ENCODE data around the gene CGNL1. TPM values are rescaled to one million over a fixed set of nuclear protein-coding genes. Genes with fewer than 3 reads are reported as not detected.

CGNL1 gene
- total RNA-seq, 1 experiment from 2014 or later, result 0.31 TPM

- no peaks in the 10 kb centered on the region for H3K9me3 ChIP-seq (ENCODE audit: insufficient read depth, low read depth)
- TF ChIP-seq CTCF (conservative IDR thresholded peaks at IDR 0.05), result no peak
- TF ChIP-seq EZH2 (IDR thresholded peaks at IDR 0.05; ENCODE audit: low read depth), result no peak
- H2AFZ ChIP-seq, result no peak overlapping the region
- intact Hi-C loops (cut with micrococcal nuclease; ENCODE audit: unreplicated experiment), result no loop called here
- peak overlapping the region; percentile 44; the same call in 1 of the 2 replicates for H3K4me2 ChIP-seq
- H3K9me2 ChIP-seq (ENCODE audit: insufficient read depth), result no peaks in the 10 kb centered on the region
- H3K27me3 ChIP-seq (ENCODE audit: insufficient read depth, low read depth), result no peaks in the 10 kb centered on the region
- no TSS peak for BruUV-seq (replicated peaks)
- peaks cover 7% of the 10 kb centered on the region for H3F3A ChIP-seq (ENCODE audit: insufficient read depth, low read depth)
- CTCF ChIA-PET, result no interaction called here
- H3K79me2 ChIP-seq (ENCODE audit: low read depth), result peaks cover 61% of the 10 kb centered on the region
- peaks cover 71% of the 10 kb centered on the region for H3K4me1 ChIP-seq (replicated peaks; ENCODE audit: insufficient read depth)
- POLR2A ChIA-PET (ENCODE audit: unreplicated experiment), result no interaction called here
- no peak for DNase-seq
- peak overlapping the region; percentile 44; the same call in 1 of the 2 replicates for H3K27ac ChIP-seq
- no peaks in the 10 kb centered on the region for H4K20me1 ChIP-seq (ENCODE audit: insufficient read depth)
- H3K4me3 ChIP-seq, result no peak overlapping the region
- no peaks in the 10 kb centered on the region; the same call in 1 of the 2 replicates for H3K36me3 ChIP-seq (ENCODE audit: low read depth)
These were observed 218.2 kb downstream of the CGNL1 start for GRCh38 chr15:57594479-57594878.

GRCh38 chr15:57595011-57595866 is 218.9 kb downstream of the CGNL1 start:
- peak in 1 of 2 experiments; percentile 76 for DNase-seq
- peak overlapping the region; percentile 44 for H3K4me2 ChIP-seq
- H3K4me1 ChIP-seq (replicated peaks; ENCODE audit: insufficient read depth), result peaks cover 63% of the 10 kb centered on the region
- intact Hi-C loops (cut with micrococcal nuclease; ENCODE audit: unreplicated experiment), result no loop called here
- peak overlapping the region; percentile 44; the same call in 1 of the 2 replicates for H3K27ac ChIP-seq
- ChIA-PET CTCF (no interaction called here), POLR2A (ENCODE audit: unreplicated experiment) (no interaction called here)
- H3K4me3 ChIP-seq, result no peak overlapping the region
- H3K27me3 ChIP-seq (ENCODE audit: insufficient read depth, low read depth), result no peaks in the 10 kb centered on the region
- peaks cover 7% of the 10 kb centered on the region for H3F3A ChIP-seq (ENCODE audit: insufficient read depth, low read depth)
- H4K20me1 ChIP-seq (ENCODE audit: insufficient read depth), result no peaks in the 10 kb centered on the region
- peaks cover 63% of the 10 kb centered on the region for H3K79me2 ChIP-seq (ENCODE audit: low read depth)
- H2AFZ ChIP-seq, result no peak overlapping the region
- no peaks in the 10 kb centered on the region for H3K9me3 ChIP-seq (ENCODE audit: insufficient read depth, low read depth)
- BruUV-seq (replicated peaks), result no TSS peak
- TF ChIP-seq EZH2 (IDR thresholded peaks at IDR 0.05; ENCODE audit: low read depth), result no peak
- no peak for TF ChIP-seq CTCF (conservative IDR thresholded peaks at IDR 0.05)
- H3K36me3 ChIP-seq (ENCODE audit: low read depth), result no peaks in the 10 kb centered on the region; the same call in 1 of the 2 replicates
- no peaks in the 10 kb centered on the region for H3K9me2 ChIP-seq (ENCODE audit: insufficient read depth)

- peaks cover under 1% of the 10 kb centered on the region for H3F3A ChIP-seq (ENCODE audit: insufficient read depth, low read depth)
- H2AFZ ChIP-seq, result no peak overlapping the region
- CTCF ChIA-PET, result no interaction called here
- no peaks in the 10 kb centered on the region for H4K20me1 ChIP-seq (ENCODE audit: insufficient read depth)
- intact Hi-C loops (cut with micrococcal nuclease; ENCODE audit: unreplicated experiment), result no loop called here
- H3K4me1 ChIP-seq (replicated peaks; ENCODE audit: insufficient read depth), result peaks cover 52% of the 10 kb centered on the region
- H3K9me2 ChIP-seq (ENCODE audit: insufficient read depth), result no peaks in the 10 kb centered on the region
- 0 out of 2 replicates have a peak overlapping the region, but pooled peaks have one; percentile 36 for H3K4me2 ChIP-seq
- no peaks in the 10 kb centered on the region; the same call in 1 of the 2 replicates for H3K36me3 ChIP-seq (ENCODE audit: low read depth)
- DNase-seq, result no peak
- POLR2A ChIA-PET (ENCODE audit: unreplicated experiment), result no interaction called here
- peak overlapping the region; percentile 19; the same call in 1 of the 2 replicates for H3K27ac ChIP-seq
- BruUV-seq (replicated peaks), result no TSS peak
- H3K79me2 ChIP-seq (ENCODE audit: low read depth), result peaks cover 72% of the 10 kb centered on the region
- H3K9me3 ChIP-seq (ENCODE audit: insufficient read depth, low read depth), result no peaks in the 10 kb centered on the region
- TF ChIP-seq EZH2 (IDR thresholded peaks at IDR 0.05; ENCODE audit: low read depth) (no peak), CTCF (conservative IDR thresholded peaks at IDR 0.05) (no peak)
- H3K4me3 ChIP-seq, result no peak overlapping the region
- H3K27me3 ChIP-seq (ENCODE audit: insufficient read depth, low read depth), result no peaks in the 10 kb centered on the region
These were observed 220.1 kb downstream of the CGNL1 start for GRCh38 chr15:57596301-57596855.
